HG03575 (cell line): Measurements from ENCODE around the gene EPAS1.

Experiments used
- ATAC-seq: cut with Tn5 transposase; IDR thresholded peaks from one replicate; pipeline ENCODE4 v1.9.1; 2021; ENCODE audit not compliant: unreplicated experiment, insufficient number of reproducible peaks, low FRiP score; ENCODE audit errors: extremely low read depth

EPAS1 gene

DNA sequence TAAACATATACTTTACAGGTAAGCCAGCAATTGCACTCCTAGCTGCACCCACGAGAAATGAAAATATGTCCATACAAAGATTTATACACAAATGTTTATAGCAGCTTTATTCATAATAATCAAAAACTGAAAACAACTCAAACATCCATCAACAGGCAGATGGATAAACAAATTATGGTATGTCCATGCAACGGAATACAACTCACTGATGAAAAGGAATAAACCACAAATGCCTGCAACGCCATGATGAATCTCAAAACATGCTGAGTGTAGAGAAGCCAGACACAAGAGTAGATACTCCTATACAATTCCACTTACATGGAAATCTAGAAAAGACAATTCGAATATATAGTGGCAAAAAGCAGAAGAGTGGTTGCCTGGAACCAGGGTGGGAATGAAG lies 76.0 kb downstream of the EPAS1 start:
- ATAC-seq = no peak

DNA sequence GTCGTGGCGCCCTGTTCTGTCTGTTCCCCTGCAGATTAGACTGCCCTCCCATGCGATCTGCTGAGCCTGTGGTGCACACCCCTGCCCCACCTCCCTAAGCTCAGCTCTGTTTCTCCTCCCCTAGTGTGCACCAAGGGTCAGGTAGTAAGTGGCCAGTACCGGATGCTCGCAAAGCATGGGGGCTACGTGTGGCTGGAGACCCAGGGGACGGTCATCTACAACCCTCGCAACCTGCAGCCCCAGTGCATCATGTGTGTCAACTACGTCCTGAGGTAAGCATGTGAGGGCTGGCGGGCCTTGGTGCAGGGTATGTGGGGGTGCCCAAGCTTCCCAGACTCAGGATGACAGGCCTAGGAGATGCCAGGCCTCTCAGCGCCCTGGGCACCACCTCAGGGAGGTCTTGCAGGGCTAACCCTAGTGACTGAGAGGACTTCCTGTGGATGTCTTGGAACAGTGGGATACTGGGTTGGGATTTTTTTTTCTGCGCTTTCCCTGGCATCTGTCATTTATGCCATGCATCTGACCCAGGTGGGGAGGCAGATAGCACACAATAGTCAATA lies 78.4 kb downstream of the EPAS1 start:
- no peak for ATAC-seq

DNA sequence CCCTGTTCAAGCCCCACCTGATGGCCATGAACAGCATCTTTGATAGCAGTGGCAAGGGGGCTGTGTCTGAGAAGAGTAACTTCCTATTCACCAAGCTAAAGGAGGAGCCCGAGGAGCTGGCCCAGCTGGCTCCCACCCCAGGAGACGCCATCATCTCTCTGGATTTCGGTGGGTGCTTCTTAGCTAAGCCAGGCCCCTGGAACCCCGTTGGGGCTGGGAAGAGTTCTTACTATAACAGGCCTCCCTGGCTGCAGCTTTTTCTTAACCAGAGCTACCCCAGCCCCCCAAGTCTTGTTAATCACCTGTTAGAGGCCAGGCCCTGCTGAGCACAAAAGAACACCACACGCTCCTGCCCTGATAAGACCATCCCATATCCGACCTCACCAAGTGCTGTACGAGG lies 79.4 kb downstream of the EPAS1 start:
- no peak for ATAC-seq

DNA sequence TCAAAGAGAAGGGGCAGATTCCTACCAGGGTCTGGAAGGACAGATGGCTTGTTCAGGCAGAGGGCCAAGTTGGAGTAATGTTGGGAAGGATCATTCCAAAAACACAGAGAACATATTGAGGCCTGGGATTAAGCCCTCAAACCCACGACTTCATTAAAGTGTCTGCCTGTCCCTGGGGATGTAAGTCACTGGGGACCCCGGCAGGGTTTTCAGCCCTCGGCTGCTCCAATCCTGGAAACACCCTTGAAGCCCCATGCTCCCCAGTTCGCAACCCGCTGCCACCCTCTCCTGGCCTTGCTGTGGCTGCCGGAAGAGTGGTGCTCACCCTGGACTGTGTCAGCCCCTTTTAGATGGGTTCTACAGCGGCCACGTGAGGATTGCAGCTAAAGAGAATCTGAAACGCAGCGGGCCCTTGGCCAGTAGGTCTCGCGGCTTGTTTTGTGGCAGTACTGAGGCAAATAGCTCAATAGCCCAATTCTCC lies 79.9 kb downstream of the EPAS1 start:
- no peak for ATAC-seq

DNA sequence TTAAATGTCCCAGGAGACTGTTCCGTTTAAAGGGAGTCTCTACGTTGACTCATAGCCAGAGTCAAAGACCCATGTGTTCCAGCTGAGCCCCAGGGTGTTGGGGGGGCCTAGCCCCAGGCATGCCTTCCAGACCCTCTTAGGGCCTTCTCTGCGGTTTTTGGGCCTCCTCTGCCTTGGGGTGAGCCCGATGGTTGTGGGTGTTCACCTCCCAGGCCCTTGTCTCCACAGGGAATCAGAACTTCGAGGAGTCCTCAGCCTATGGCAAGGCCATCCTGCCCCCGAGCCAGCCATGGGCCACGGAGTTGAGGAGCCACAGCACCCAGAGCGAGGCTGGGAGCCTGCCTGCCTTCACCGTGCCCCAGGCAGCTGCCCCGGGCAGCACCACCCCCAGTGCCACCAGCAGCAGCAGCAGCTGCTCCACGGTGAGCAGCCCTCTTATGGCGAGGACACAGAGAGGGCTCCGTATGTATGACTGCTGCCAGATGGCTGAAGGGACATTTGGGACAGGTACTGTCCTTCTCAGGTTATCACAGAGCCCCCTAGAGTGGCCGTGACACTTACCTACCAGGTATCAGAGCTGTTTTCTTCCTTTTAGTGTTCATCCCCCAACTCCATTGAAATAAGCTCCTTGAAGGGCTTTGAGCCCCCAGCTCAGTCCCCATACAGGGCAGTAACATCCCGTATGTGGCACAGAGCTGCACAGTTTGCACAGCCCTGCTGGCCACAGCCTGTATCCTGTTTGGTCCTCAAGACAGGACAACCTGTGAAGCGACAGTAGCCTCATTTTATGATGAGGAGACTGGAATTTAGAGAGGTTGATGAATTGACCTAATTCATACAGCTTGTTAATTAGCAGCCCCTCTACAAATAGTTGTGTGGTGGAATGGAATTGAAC lies 80.7 kb downstream of the EPAS1 start:
- ATAC-seq = no peak

DNA sequence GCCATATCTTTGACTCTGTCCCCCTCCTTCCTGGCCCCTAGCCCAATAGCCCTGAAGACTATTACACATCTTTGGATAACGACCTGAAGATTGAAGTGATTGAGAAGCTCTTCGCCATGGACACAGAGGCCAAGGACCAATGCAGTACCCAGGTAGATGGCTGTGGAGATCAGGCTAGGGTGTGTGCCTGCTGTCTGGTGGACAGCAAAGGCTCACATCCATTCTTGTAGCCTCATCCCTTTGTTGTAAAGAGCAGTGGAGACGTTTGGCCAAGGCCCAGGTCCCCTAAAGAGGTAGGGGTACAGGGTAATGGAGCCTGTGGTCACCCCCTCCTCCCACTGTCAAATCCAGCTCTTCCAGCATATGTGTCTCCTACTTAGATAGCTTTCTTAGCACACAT lies 81.4 kb downstream of the EPAS1 start:
- no peak for ATAC-seq

DNA sequence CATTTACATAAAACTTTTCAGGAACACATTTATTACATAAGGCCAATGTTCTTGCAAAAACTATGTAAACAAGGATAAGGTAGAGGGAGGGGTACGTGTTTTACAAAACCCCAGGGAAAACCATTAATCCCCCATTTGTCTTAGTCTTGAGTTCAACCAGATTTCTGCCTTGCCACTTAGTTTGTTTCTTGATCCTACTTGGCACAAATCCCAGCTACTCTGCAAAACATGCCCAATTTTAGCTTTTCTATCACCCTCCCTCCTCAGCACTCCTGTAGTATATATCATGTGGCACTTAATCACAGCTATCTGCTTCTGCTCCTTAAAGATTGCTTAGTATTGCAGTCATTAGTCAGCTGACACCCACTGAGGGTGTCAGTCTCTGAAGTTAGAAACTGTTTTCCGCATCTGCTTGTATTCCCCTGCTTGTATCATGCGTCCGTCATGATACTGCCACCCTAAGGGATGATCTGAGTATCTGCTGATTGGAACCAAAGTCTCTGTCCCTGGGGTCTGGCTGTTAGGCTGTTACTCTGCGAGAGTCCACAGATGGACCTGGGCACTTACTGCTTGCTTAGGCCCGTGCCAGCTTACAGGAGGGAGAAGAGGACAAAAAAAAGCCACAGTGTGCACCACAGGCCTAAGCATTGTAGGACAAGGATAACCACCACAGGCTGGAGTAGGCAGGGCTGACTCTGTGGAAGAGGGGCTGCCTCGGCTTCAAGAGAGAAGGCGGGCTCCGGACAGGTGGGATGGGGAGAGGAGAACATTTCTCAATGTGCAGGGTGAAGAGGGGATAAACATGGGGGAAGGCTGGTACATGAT lies 82.2 kb downstream of the EPAS1 start:
- no peak for ATAC-seq

DNA sequence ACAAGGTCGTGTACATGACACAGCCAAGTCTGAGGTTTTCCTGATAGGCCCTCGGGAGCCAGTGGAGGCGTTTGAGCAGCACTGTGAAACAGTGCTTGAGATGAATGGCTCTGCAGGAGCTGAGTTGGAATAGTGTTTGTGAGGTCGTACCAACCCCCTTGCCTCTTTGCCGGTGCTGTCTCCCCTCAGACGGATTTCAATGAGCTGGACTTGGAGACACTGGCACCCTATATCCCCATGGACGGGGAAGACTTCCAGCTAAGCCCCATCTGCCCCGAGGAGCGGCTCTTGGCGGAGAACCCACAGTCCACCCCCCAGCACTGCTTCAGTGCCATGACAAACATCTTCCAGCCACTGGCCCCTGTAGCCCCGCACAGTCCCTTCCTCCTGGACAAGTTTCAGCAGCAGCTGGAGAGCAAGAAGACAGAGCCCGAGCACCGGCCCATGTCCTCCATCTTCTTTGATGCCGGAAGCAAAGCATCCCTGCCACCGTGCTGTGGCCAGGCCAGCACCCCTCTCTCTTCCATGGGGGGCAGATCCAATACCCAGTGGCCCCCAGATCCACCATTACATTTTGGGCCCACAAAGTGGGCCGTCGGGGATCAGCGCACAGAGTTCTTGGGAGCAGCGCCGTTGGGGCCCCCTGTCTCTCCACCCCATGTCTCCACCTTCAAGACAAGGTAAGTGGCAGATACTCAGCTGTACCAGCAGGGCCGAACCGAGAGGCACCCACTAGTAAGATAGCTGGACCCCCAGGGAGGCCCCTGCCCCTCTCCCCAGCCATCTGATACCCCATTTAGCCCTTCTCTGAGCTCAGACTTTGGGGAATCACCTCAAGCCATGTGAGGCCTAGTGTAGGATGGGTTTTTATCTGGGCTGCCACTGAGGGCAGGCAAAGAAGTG lies 83.1 kb downstream of the EPAS1 start:
- ATAC-seq = no peak

DNA sequence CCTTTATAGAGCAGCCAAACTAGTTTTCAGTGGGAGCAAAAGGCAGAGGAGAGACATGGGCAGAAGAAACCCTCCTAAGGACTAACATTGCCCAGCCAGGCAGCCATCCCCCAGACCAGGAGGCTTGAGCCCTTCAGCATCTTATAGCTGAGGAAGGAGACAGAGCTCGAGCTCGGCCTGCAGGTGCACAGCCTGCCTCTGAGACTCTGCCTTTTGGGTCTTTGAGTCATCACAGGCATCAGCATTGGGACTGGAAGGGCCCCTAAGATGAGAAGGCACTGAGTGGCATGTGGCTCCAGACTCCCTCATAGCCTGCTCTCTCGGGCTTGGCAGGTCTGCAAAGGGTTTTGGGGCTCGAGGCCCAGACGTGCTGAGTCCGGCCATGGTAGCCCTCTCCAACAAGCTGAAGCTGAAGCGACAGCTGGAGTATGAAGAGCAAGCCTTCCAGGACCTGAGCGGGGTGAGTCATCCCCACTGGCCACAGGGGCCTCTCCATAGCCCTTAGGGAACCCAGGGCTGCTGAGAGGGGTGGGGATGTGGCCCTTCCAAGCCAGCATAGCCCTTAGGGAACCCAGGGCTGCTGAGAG lies 84.1 kb downstream of the EPAS1 start:
- ATAC-seq = no peak

DNA sequence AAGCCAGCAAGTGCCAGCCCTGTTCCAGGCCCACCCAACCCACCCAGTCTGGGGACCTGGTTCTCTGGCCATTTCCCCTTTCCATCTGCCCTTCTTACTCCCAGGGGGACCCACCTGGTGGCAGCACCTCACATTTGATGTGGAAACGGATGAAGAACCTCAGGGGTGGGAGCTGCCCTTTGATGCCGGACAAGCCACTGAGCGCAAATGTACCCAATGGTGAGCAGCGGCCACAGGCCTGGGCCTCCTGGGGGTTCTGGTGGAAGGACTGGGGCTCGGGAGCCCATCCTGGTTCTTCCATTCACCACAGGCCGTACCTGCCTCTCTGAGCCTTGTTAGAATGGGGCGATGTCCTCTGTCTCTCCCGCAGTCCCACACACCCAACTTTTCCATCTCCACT lies 84.7 kb downstream of the EPAS1 start:
- ATAC-seq = no peak

DNA sequence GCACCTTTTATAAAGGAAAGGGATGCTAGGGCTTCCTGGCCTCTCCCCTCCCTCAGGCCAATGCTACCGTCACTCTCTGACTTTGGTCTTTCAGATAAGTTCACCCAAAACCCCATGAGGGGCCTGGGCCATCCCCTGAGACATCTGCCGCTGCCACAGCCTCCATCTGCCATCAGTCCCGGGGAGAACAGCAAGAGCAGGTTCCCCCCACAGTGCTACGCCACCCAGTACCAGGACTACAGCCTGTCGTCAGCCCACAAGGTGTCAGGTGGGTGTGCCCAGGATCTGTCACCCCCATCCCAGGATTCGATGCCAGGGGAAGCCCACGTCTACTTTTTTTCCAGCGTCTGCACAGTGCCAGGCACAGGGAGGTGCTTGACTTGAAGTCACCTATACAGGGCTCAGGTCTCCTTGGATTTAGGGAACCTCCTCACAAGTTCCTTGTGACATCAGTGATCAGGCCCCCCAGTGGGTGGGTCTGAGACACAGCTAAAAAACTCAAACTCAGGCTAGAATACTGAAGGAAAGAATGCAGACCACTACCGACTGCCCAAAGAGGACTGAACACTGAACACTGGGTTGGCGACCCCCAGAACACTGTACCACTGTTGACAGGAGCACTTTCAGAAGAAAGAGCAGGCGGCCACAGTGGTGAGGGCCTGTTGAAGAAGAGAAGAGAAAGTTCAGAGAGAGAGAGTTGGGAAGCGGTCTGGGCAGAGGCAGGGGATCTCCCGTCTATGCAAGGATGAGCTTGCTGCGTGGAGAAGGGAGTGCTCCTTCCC lies 85.3 kb downstream of the EPAS1 start:
- ATAC-seq = no peak

DNA sequence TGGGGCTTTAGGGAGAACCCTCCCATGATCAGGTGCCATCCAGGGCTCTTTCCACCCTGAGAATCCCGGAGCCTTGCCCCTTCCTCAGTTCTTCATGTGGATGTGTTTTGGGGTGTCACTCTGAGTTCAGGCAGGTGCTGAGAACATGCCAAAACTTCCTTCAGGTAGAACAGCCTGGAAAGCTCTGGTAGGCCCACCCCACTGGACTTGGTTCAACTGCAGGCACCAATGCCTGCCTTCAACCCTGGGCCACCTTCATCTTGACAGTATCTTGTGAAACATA lies 85.8 kb downstream of the EPAS1 start:
- ATAC-seq = no peak

DNA sequence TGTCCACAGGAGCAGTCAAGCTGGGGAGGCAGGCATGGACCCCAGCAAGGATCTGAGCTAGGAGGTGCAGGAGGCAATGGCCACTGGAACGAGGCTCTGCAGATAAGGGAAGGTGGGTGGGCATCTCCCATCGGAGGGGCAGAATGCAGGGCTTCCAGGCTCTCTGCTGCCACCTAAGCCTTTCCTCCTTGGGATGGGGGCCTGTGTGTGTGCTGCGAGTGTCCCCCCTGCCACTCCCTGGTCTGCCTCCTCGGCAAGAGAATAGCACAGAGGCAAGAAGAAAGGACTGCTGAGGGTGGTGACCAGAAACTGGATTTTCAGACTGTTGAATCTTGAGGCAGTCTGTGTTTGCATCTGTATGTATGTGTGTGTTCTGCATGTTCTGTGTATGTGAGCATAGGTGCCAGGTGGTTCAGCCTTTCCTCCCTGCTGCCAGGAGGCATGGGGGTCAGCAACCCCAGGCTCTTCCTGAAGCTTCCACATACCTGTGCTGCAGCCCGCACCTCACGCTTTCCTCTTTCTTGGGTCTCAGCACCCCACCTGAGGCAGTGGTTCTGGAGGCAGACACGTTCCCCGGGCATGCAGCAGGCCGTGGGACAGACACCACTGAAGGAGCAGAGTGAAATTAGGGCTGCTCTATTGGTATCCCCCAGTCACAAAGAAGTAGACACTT lies 86.7 kb downstream of the EPAS1 start:
- ATAC-seq = no peak

DNA sequence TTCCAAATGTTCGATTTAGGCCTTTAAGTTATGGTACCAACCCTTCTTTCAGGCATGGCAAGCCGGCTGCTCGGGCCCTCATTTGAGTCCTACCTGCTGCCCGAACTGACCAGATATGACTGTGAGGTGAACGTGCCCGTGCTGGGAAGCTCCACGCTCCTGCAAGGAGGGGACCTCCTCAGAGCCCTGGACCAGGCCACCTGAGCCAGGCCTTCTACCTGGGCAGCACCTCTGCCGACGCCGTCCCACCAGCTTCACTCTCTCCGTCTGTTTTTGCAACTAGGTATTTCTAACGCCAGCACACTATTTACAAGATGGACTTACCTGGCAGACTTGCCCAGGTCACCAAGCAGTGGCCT lies 87.2 kb downstream of the EPAS1 start:
- ATAC-seq = no peak

DNA sequence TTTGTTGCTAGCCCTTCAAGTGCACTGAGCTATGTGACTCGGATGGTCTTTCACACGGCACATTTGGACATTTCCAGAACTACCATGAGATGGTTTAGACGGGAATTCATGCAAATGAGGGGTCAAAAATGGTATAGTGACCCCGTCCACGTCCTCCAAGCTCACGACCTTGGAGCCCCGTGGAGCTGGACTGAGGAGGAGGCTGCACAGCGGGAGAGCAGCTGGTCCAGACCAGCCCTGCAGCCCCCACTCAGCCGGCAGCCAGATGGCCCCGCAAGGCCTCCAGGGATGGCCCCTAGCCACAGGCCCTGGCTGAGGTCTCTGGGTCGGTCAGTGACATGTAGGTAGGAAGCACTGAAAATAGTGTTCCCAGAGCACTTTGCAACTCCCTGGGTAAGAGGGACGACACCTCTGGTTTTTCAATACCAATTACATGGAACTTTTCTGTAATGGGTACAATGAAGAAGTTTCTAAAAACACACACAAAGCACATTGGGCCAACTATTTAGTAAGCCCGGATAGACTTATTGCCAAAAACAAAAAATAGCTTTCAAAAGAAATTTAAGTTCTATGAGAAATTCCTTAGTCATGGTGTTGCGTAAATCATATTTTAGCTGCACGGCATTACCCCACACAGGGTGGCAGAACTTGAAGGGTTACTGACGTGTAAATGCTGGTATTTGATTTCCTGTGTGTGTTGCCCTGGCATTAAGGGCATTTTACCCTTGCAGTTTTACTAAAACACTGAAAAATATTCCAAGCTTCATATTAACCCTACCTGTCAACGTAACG lies 88.8 kb downstream of the EPAS1 start:
- no peak for ATAC-seq

DNA sequence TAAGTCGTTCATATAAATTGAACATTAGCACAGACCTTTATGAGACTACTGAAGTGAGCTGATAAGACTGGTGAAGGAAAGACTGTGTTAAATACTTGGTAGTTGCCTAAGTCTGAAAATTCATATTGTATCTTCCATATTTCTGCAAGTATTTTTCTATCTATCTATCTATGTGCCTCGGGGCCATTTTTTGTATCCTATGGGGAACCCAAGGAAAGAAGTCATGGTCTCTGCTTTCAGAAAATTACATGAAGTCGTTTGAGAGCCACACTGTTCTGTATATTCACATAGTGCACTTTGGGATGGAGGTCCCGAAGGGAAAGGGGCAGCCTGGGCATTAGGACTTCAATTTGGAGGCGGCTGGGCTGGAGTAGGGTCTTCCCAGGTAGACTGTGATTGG lies 89.6 kb downstream of the EPAS1 start:
- ATAC-seq = no peak

DNA sequence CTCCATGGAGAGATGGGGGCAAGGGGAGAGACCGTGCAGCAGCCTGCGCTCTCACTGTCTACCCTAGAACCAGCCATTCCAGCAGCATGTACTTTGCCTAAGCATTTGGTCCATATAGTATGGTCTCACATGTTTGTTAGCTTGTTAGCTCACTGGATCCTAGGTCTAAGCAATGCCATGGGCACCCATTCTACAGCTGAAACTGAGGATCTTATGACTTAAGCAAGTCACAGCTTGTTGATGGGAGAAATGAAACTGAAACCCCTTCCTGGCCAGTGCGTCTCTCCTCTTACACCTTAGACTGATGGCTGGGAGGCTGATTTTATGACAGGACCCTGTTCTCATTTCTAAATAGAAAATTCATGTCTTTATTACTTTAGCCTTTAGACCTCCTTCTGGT lies 90.1 kb downstream of the EPAS1 start:
- no peak for ATAC-seq
